HEK293T (cell line): ENCODE data around the gene ANO4.
"Not testable (repeated sequence)": the region's sequence is repeated elsewhere in the genome, so short reads cannot be mapped to it uniquely, and the experiment has no call there.

Experiments
- CTCF ChIA-PET: fragments of 350-600 bp; formaldehyde crosslinking; extraction: SDS; loops from one replicate; lab custom pipeline; 2021; ENCODE audit warnings: antibody characterized with exemption, inconsistent platforms; lab: Yijun Ruan, JAX
- POLR2A ChIA-PET: fragments of 350-600 bp; formaldehyde crosslinking; extraction: SDS; loops from one replicate; lab custom pipeline; 2020; ENCODE audit warnings: antibody characterized with exemption, inconsistent platforms; lab: Yijun Ruan, JAX
- DNase-seq: peaks from one replicate; pipeline ENCODE4 v3.0.0; 2012; ENCODE audit warnings: mixed read lengths; ENCODE audit errors: extremely low spot score
- ARNT ChIP-seq: fragments of 450-650 bp; IDR thresholded peaks from 2 replicates; pipeline ENCODE4 v1.6.1; 2017; ENCODE audit warnings: mild to moderate bottlenecking
- BHLHE40 ChIP-seq: fragments of 450-650 bp; IDR thresholded peaks from 2 replicates; pipeline ENCODE4 v1.6.1; 2016; ENCODE audit warnings: mild to moderate bottlenecking, moderate library complexity, borderline replicate concordance
- CTBP1 ChIP-seq: fragments of 450-650 bp; IDR thresholded peaks from 2 replicates; pipeline ENCODE4 v1.6.1; 2016; ENCODE audit warnings: borderline replicate concordance
- ELF4 ChIP-seq: fragments of 450-650 bp; IDR thresholded peaks from 2 replicates; pipeline ENCODE4 v1.6.1; 2017; ENCODE audit warnings: antibody characterized with exemption
- FOXA1 ChIP-seq: fragments of 450-650 bp; IDR thresholded peaks from 2 replicates; pipeline ENCODE4 v1.6.1; 2016; ENCODE audit warnings: mild to moderate bottlenecking
- FOXK2 ChIP-seq: fragments of 450-650 bp; IDR thresholded peaks from 2 replicates; pipeline ENCODE4 v1.6.1; 2016; ENCODE audit warnings: mild to moderate bottlenecking
- FOXM1 ChIP-seq: fragments of 450-650 bp; IDR thresholded peaks from 2 replicates; pipeline ENCODE4 v1.6.1; 2017; ENCODE audit warnings: mild to moderate bottlenecking, borderline replicate concordance
- HDGF ChIP-seq: fragments of 450-650 bp; IDR thresholded peaks from 2 replicates; pipeline ENCODE4 v1.6.1; 2017; ENCODE audit warnings: antibody characterized with exemption, borderline replicate concordance
- L3MBTL2 ChIP-seq: fragments of 450-650 bp; conservative IDR thresholded peaks from 2 replicates; pipeline ENCODE4 v1.6.1; 2016; ENCODE audit warnings: mild to moderate bottlenecking
- LEF1 ChIP-seq: fragments of 450-650 bp; IDR thresholded peaks from 2 replicates; pipeline ENCODE4 v1.6.1; 2017; ENCODE audit warnings: mild to moderate bottlenecking, borderline replicate concordance
- NFRKB ChIP-seq: fragments of 450-650 bp; IDR thresholded peaks from 2 replicates; pipeline ENCODE4 v1.6.1; 2016; ENCODE audit warnings: mild to moderate bottlenecking, moderate library complexity
- PKNOX1 ChIP-seq: fragments of 450-650 bp; IDR thresholded peaks from 2 replicates; pipeline ENCODE4 v1.6.1; 2016
- SP1 ChIP-seq: fragments of 450-650 bp; IDR thresholded peaks from 2 replicates; pipeline ENCODE4 v1.6.1; 2017
- SUZ12 ChIP-seq: fragments of 450-650 bp; IDR thresholded peaks from 2 replicates; pipeline ENCODE4 v1.6.1; 2016; ENCODE audit warnings: mild to moderate bottlenecking
- TARDBP ChIP-seq: fragments of 450-650 bp; IDR thresholded peaks from 2 replicates; pipeline ENCODE4 v1.6.1; 2016
- ZNF384 ChIP-seq: fragments of 450-650 bp; IDR thresholded peaks from 2 replicates; pipeline ENCODE4 v1.6.1; 2016

The ANO4 gene

GRCh38 chr12:101082706-101083105, 288.1 kb downstream of the ANO4 start:
- no peak for DNase-seq
- TF ChIP-seq SP1: no peak
- no peak for TF ChIP-seq CTBP1
- TF ChIP-seq FOXK2: no peak
- POLR2A ChIA-PET: no interaction called here
- CTCF ChIA-PET: no interaction called here

- no peak for DNase-seq
- ChIA-PET CTCF (no interaction called here), POLR2A (no interaction called here)
- TF ChIP-seq ARNT: no peak
- no peak for TF ChIP-seq BHLHE40
- no peak for TF ChIP-seq CTBP1
- no peak for TF ChIP-seq ZNF384
- TF ChIP-seq SUZ12: no peak
- TF ChIP-seq TARDBP: no peak
- TF ChIP-seq FOXA1: no peak
- TF ChIP-seq PKNOX1: no peak
- TF ChIP-seq ELF4: no peak
- no peak for TF ChIP-seq FOXK2
- no peak for TF ChIP-seq LEF1
- TF ChIP-seq FOXM1: no peak
- TF ChIP-seq NFRKB: no peak
- TF ChIP-seq SP1: no peak
- no peak for TF ChIP-seq L3MBTL2
- TF ChIP-seq HDGF: no peak
These were observed 292.0 kb downstream of the ANO4 start for GRCh38 chr12:101086490-101087135.

- DNase-seq: no peak
- ChIA-PET POLR2A (no interaction called here), CTCF (no interaction called here)
- TF ChIP-seq TARDBP (no peak), FOXA1 (no peak), ELF4 (no peak), ZNF384 (no peak), PKNOX1 (no peak)
These were observed 293.3 kb downstream of the ANO4 start for GRCh38 chr12:101087920-101088319.

- no peak for DNase-seq
- ChIA-PET CTCF (no interaction called here), POLR2A (no interaction called here)
- TF ChIP-seq LEF1 (no peak), PKNOX1 (no peak), SP1 (no peak), SUZ12 (no peak), ZNF384 (no peak), NFRKB (no peak), L3MBTL2 (no peak), ARNT (no peak), FOXA1 (no peak), TARDBP (no peak), ELF4 (no peak), BHLHE40 (no peak), FOXM1 (no peak), CTBP1 (no peak), HDGF (no peak), FOXK2 (no peak)
These were observed 294.7 kb downstream of the ANO4 start for GRCh38 chr12:101089271-101089670.

- DNase-seq, CTCF ChIA-PET, POLR2A ChIA-PET: not testable (repeated sequence)
These were observed 295.6 kb downstream of the ANO4 start for GRCh38 chr12:101090222-101090621.

- ChIA-PET CTCF (no interaction called here), POLR2A (no interaction called here)
- TF ChIP-seq ELF4: no peak
- TF ChIP-seq L3MBTL2: no peak
- no peak for TF ChIP-seq SP1
- no peak for TF ChIP-seq NFRKB
- TF ChIP-seq ARNT: no peak
- no peak for TF ChIP-seq SUZ12
- TF ChIP-seq PKNOX1: no peak
- DNase-seq: no peak
These were observed 303.4 kb downstream of the ANO4 start for GRCh38 chr12:101097829-101098580.
